Stimulated activated naive CD8-positive, alpha-beta T cell treated with anti-CD3 and anti-CD28 coated beads, Interleukin-15, Interleukin-2, amounts not matched to agents 100 ng/mL and 50 ng/mL, for 24 hours (primary cell): ENCODE data around the gene MRPS5.

Source experiments
- H3K27ac Mint-ChIP-seq: one replicate; pipeline ENCODE4 v1.8.0; 2021; ENCODE audit warnings: mild to moderate bottlenecking, mixed read lengths
- H3K27me3 Mint-ChIP-seq: one replicate; pipeline ENCODE4 v1.8.0; 2021; ENCODE audit warnings: mixed read lengths
- H3K36me3 Mint-ChIP-seq: one replicate; pipeline ENCODE4 v1.8.0; 2021; ENCODE audit warnings: low read depth, mixed read lengths
- H3K4me1 Mint-ChIP-seq: one replicate; pipeline ENCODE4 v1.8.0; 2021; ENCODE audit warnings: low read depth, mixed read lengths
- H3K4me3 Mint-ChIP-seq: one replicate; pipeline ENCODE4 v1.8.0; 2021; ENCODE audit warnings: mild to moderate bottlenecking, mixed read lengths
- H3K9me3 Mint-ChIP-seq: one replicate; pipeline ENCODE4 v1.8.0; 2021; ENCODE audit warnings: mixed read lengths

MRPS5 gene

GRCh38 chr2:95059656-95060370, 61.8 kb downstream of the MRPS5 start:
- Mint-ChIP-seq H3K36me3 (no peaks in the 10 kb centered on the region), H3K27me3 (no peaks in the 10 kb centered on the region), H3K27ac (no peak overlapping the region), H3K9me3 (no peaks in the 10 kb centered on the region), H3K4me3 (no peak overlapping the region), H3K4me1 (peaks cover 37% of the 10 kb centered on the region)

- H3K9me3 Mint-ChIP-seq = no peaks in the 10 kb centered on the region
- no peak overlapping the region for H3K27ac Mint-ChIP-seq
- no peaks in the 10 kb centered on the region for H3K27me3 Mint-ChIP-seq
- H3K4me3 Mint-ChIP-seq = no peak overlapping the region
- H3K4me1 Mint-ChIP-seq = peaks cover 44% of the 10 kb centered on the region
- H3K36me3 Mint-ChIP-seq = no peaks in the 10 kb centered on the region
Measured at GRCh38 chr2:95058989-95059641, 62.5 kb downstream of the MRPS5 start.

GRCh38 chr2:95058466-95058988, 63.1 kb downstream of the MRPS5 start:
- Mint-ChIP-seq H3K9me3 (no peaks in the 10 kb centered on the region), H3K4me3 (no peak overlapping the region), H3K36me3 (no peaks in the 10 kb centered on the region), H3K27me3 (no peaks in the 10 kb centered on the region), H3K4me1 (peaks cover 46% of the 10 kb centered on the region), H3K27ac (no peak overlapping the region)

- H3K4me1 Mint-ChIP-seq = peaks cover 41% of the 10 kb centered on the region
- H3K36me3 Mint-ChIP-seq = no peaks in the 10 kb centered on the region
- H3K27ac Mint-ChIP-seq = no peak overlapping the region
- no peak overlapping the region for H3K4me3 Mint-ChIP-seq
- H3K9me3 Mint-ChIP-seq = no peaks in the 10 kb centered on the region
- H3K27me3 Mint-ChIP-seq = no peaks in the 10 kb centered on the region
Measured at GRCh38 chr2:95057535-95058370, 63.9 kb downstream of the MRPS5 start.

GRCh38 chr2:95056461-95057459, 64.8 kb downstream of the MRPS5 start:
- Mint-ChIP-seq H3K4me3 (no peak overlapping the region), H3K4me1 (peaks cover 42% of the 10 kb centered on the region), H3K36me3 (no peaks in the 10 kb centered on the region), H3K27ac (no peak overlapping the region), H3K9me3 (no peaks in the 10 kb centered on the region), H3K27me3 (no peaks in the 10 kb centered on the region)

- Mint-ChIP-seq H3K27me3 (no peaks in the 10 kb centered on the region), H3K27ac (no peak overlapping the region), H3K4me1 (peaks cover 45% of the 10 kb centered on the region), H3K9me3 (no peaks in the 10 kb centered on the region), H3K4me3 (no peak overlapping the region), H3K36me3 (no peaks in the 10 kb centered on the region)
Measured at GRCh38 chr2:95056044-95056443, 65.6 kb downstream of the MRPS5 start.

- Mint-ChIP-seq H3K27me3 (no peaks in the 10 kb centered on the region), H3K4me3 (no peak overlapping the region), H3K36me3 (no peaks in the 10 kb centered on the region), H3K9me3 (no peaks in the 10 kb centered on the region), H3K4me1 (peaks cover 53% of the 10 kb centered on the region), H3K27ac (no peak overlapping the region)
Measured at GRCh38 chr2:95055262-95055661, 66.3 kb downstream of the MRPS5 start.

GRCh38 chr2:95054016-95054415, 67.6 kb downstream of the MRPS5 start:
- no peaks in the 10 kb centered on the region for H3K27me3 Mint-ChIP-seq
- H3K4me1 Mint-ChIP-seq = peaks cover 62% of the 10 kb centered on the region
- peak overlapping the region; percentile 74 for H3K27ac Mint-ChIP-seq
- no peak overlapping the region for H3K4me3 Mint-ChIP-seq
- peaks cover 3% of the 10 kb centered on the region for H3K36me3 Mint-ChIP-seq
- no peaks in the 10 kb centered on the region for H3K9me3 Mint-ChIP-seq

- Mint-ChIP-seq H3K4me1 (peaks cover 67% of the 10 kb centered on the region), H3K4me3 (no peak overlapping the region), H3K36me3 (peaks cover 3% of the 10 kb centered on the region), H3K27ac (peak overlapping the region; percentile 74), H3K9me3 (no peaks in the 10 kb centered on the region), H3K27me3 (no peaks in the 10 kb centered on the region)
Measured at GRCh38 chr2:95053543-95053942, 68.1 kb downstream of the MRPS5 start.

- Mint-ChIP-seq H3K4me1 (peaks cover 68% of the 10 kb centered on the region), H3K27me3 (no peaks in the 10 kb centered on the region), H3K36me3 (peaks cover 3% of the 10 kb centered on the region), H3K4me3 (no peak overlapping the region), H3K27ac (no peak overlapping the region), H3K9me3 (no peaks in the 10 kb centered on the region)
Measured at GRCh38 chr2:95052804-95053479, 68.7 kb downstream of the MRPS5 start.

- Mint-ChIP-seq H3K27me3 (no peaks in the 10 kb centered on the region), H3K4me1 (peaks cover 74% of the 10 kb centered on the region), H3K27ac (no peak overlapping the region), H3K36me3 (peaks cover 3% of the 10 kb centered on the region), H3K4me3 (no peak overlapping the region), H3K9me3 (no peaks in the 10 kb centered on the region)
Measured at GRCh38 chr2:95052307-95052706, 69.3 kb downstream of the MRPS5 start.

GRCh38 chr2:95051626-95052025, 70.0 kb downstream of the MRPS5 start:
- Mint-ChIP-seq H3K27ac (peak overlapping the region; percentile 86), H3K4me3 (no peak overlapping the region), H3K36me3 (peaks cover 3% of the 10 kb centered on the region), H3K9me3 (no peaks in the 10 kb centered on the region), H3K4me1 (peaks cover 81% of the 10 kb centered on the region), H3K27me3 (no peaks in the 10 kb centered on the region)

- Mint-ChIP-seq H3K36me3 (peaks cover 3% of the 10 kb centered on the region), H3K4me1 (peaks cover 76% of the 10 kb centered on the region), H3K9me3 (no peaks in the 10 kb centered on the region), H3K27ac (peak overlapping the region; percentile 86), H3K4me3 (peak overlapping the region; percentile 27), H3K27me3 (no peaks in the 10 kb centered on the region)
Measured at GRCh38 chr2:95050385-95051300, 71.0 kb downstream of the MRPS5 start.
